NCI-H2196 (cell line): Measurements from ENCODE around the gene EHF.
"Not testable (repeated sequence)": the region's sequence is repeated elsewhere in the genome, so short reads cannot be mapped to it uniquely, and the experiment has no call there.

Experiments
- DNase-seq: peaks from one replicate; lab custom pipeline; 2025; ENCODE audit not compliant: unreplicated experiment; lab: John Stamatoyannopoulos, UW

The EHF gene

DNA sequence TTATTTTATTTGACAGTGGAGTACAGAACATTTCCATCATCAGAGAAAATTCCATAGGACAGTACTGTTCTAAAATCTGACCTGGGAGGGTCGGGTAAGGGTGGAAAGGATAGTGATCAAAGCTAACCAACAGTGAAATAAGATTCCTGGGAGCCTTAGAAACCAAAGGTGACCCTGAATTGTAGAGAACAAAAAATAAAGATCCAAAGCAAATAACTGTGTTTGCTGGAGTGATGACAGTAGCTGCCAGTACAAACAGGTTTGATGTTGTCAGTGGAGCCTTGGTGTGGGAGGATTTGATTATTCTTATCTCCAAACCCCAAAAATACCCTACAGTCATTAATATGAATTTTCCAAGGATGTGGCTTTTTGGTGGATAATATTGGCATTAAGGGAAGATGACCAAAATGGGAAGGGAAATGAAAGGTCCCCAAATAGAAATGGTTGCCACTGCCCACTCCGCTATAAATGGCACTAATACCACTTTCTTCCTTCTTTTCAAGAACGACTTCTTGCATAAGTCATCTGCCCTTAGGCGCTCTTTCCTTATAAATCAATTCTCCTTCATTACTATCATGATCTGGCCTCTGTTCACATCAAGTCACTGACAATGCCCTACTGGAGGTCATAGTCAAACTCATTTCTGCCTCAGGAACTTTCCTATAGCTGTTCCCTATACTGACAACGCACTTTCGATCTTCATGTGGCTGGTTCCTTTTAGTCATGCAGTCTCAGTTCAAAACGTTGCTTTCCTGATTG lies 44.4 kb downstream of the EHF start:
- no peak for DNase-seq

DNA sequence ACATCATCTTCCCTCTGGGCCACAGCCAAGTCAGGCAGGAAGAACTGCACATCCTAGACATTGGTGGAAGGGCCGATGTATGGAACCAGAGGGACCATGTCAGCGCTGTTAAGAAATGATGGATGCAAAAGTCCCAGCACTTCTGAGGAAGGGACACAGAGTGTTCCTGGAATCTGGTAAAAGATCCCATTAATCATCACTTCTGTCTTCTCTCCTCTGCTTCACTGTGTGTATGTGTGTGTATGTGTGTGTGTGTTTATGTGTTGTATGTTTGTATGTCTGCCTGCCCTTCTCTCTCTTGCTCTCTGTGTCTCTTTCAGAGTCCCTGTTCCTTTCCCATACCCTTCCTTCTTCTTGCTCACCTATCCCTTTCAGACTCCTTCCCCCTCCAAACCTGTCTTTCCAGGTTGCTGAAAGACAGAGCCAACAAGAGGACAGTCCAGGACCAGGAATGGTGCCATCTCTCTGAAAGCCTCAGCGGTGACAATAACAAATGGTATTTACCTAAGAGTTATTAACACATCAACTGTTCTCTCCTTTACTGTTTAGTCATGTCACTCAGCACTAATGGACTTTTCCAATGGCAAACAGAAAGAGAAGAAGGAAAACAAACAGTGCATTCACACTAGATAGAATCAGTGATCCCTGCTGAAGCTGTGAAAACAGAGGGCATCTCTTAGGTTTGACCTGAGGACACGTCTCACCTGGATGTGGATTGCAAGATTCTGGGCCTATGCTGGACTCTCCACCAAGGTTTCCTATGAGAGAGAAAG lies 47.1 kb downstream of the EHF start:
- peak; percentile 34 for DNase-seq

DNA sequence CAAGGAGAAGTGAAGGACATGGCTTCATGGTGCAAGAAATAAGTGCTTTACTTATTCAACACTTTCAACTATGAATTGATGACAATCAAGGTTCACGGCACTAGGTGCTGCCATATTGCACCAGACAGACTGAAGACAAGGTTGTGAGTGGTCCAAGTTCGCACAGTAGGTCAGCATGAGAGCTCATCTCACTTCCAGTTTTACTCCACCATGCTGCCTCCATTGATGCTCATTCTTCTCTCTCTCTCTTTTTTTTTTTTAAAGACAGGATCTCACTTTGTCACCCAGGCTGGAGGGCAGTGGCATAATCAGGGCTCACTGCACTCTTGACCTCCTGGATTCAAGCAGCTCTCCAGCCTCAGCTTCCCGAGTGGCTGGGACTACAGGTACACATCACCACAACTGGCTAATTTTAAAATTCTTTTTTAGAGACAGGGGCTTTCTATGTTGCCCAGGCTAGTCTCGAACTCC lies 47.7 kb downstream of the EHF start:
- no peak for DNase-seq

DNA sequence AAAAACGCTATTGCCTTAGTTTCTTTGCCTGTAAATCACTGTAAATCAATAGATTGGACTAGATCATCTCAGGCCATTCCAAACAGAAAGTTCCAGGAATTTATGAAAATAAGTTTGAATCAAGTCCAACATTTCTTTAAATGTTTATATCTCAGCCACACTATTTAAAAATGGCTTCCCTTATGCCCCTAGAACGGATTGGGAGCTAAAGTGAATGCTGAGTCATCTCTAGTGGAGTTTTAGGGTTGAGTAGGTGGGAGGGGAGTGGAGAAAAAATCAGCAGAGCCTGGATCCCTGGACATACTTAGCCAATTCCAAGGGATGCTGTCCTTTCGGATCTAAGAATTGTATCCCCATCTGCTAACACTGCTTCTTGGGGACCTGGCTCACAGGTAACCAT lies 48.6 kb downstream of the EHF start:
- no peak for DNase-seq

DNA sequence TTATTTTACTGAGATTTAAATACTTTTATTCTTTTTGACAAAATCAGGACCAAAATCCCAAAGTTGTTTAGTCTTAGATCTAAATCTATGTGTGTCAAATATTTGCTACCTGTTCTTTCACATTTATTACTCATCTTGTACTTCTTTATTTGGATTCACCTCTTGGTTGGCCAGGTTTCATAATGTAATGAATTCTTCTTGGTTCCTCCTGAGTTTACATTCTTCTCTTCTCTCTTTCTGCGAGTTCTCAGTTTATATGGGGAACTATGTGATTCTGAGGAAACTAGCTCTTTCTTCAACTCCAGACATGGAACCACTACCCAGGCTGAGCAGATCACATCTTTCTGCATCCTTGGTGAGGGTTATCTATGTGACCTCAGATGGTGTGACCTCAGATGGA lies 50.2 kb downstream of the EHF start:
- DNase-seq: no peak

DNA sequence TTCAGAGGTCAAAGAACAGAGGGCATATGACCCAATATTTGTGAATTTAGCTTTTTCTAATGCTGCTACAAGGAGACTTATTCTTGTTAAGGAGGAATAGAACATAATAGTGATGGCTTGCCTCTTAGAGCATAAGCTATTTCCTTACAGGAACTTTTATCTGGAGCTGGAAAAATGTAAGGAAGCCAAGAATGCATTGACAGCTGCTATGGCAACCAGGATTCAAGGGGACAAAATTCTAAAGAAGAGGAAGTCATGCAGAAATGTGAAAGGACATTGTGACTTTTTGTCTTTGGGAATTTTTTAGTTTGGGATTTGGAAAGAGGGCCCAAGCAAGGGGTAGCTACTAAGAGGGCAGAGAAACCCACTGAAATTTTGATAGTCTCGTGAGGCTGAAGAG lies 51.1 kb downstream of the EHF start:
- no peak for DNase-seq

DNA sequence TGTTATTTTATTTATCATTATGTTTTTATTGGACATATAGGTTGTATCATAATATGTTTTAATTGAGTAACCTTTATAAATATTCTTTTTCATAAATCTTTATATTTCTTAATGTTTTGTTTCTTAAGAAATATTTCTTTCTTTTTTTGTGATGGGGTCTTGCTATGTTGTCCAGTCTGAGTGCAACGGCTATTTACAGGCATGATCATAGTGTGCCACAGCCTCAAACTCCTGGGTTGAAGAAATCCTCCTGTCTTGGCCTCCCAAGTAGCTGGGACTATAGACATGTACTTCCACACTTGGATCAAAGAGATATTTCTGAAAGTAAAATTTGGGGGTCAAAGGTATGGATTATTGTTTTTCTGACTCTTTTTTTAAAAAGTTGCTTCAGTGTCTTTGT lies 53.1 kb downstream of the EHF start:
- DNase-seq: no peak

DNA sequence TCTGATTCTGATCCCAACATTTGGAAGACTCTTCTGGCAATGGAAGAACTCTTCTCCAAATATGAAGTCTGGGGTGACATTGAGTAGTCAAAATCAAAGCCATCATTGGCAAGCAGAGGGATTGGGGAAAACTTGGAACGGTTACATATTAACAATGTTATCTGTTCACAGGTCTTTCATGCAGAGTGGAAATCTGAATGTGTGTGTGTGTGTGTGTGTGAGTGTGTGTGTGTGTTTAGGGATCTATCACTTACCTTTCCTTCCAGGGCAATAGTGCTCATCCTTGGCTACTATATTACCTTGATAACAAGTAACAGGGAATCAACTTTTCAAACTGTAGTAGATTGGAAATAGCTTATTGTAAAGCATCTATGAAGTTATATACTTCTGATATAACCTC lies 55.3 kb downstream of the EHF start:
- no peak for DNase-seq

DNA sequence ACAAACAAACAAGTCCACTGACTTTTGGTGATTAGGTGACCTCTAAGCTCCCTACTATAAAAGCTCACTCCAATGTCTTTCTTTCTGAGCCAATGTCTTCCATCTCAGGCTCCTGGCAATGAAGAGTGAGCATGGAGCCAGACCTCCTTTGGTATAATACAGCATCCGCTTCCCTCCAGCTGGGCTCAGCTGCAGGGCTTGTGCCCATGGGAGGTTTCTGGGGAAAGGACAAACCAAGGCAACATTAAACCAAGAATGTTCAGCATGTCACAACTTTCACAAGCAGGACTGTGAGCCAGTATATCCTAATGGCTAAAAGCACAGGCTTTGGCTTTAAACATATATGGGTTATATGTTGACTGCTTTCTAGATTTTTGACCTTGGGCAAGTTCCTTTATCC lies 58.8 kb downstream of the EHF start:
- no peak for DNase-seq

DNA sequence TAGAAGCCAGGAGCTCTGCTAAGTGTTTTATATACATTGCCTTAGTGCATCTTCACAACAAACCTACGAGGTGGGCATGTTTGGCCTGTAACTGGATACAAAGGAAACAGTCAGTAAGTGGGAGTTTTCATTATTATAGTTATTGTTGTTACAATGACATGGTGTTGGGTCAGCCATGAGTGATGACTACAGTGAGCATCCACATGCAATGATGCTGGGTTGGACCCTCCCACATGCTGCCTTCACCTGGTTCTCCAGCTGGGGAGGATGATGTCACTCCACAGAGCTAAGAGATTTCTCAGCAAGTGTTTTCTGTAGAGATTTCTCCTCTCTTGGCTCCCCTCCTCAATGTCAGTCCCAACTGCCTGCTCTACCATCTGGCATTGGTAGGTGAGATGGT lies 59.3 kb downstream of the EHF start:
- no peak for DNase-seq

DNA sequence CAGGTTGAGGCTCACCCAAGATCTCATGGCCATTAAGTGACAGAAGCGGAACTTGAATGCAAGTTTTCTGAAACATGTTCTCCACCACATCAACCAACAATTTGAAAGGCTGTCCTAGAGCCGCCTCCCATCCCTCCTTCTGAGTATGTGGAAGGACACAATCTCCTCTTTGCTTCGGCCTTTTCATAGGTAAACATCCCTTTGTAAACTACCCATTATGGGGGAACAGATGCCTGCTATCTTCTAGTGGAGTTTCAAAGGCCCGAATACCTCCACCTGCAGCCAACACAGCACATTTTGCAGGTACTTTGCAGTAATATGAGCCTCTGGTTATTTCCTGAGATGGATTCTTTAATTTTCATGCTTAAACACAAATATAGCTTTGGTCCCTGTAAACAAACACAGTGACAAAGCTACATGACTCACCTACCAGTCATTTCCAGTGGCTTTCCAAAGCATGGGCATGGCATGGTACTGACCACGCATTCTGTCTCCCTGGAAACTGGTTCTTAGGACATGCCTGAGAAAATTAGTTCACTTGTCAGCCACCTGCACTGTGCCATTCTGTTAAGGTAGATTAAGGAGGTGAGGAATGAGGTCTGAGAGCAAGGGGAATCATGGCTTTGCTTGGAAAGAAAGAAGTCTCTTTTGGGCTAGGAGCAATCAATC lies 60.2 kb downstream of the EHF start:
- peak; percentile 56 for DNase-seq

DNA sequence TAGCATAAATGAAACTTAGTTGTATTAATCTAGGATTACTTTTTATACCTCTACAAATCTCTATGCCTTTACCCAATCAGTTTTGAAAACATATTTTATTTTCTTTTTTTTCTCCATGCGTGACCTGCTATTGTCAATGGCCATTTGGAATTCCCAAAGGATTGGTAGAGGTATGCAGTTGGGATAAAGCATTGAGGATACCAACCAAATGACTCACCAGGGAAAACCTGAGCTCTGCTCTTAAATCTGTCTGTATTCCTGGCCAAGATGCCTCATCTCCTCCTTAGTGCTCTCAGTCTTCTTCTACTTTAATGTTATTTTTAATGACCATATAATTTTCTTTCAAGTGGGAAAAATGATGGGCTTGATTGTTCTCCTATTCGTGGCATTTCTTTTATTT lies 61.9 kb downstream of the EHF start:
- DNase-seq: no peak

DNA sequence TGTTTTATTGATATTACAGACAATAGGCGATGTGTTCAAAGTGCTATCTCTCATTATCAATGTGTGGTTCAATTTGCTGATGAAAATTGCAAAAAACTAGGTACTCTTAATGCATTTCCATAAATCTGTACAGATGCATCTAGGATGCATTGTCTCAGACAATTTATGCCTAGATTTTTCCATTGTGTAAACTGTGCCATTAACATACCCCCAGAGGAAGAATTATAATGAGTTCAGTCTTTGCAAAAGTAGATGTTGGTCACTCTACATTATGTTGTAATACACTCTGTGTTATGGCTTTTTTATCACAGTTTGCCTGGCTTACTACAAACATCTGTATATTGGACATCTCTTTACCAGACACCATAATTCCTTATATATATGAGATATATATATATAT lies 62.5 kb downstream of the EHF start:
- DNase-seq: no peak

DNA sequence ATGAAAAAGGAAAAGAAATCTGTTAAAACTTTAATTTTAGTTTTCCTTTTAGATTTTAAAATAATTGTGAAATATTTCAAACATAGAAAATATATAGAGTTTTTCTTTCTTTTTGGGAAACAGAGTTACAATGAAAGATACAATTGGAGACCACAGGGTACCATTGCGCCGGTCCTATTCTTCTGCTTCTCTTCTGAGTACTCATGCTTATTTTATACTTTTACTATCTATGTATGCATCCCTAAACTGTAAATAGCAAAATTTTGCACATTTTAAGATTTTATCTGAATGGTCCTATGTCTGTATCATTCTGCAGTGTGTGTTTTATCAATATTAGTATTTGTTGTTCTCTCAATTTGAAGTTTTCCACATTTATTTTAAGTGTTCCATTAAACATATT lies 65.0 kb downstream of the EHF start:
- DNase-seq: no peak

DNA sequence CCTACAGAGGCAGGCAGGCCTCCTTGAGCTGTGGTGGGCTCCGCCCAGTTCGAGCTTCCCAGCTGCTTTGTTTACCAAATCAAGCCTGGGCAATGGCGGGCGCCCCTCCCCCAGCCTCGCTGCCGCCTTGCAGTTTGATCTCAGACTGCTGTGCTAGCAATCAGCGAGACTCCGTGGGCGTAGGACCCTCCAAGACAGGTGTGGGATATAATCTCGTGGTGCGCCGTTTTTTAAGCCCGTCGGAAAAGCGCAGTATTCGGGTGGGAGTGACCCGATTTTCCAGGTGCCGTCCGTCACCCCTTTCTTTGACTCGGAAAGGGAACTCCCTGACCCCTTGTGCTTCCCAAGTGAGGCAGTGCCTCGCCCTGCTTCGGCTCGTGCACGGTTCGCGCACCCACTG lies 71.4 kb downstream of the EHF start:
- DNase-seq: not testable (repeated sequence)

DNA sequence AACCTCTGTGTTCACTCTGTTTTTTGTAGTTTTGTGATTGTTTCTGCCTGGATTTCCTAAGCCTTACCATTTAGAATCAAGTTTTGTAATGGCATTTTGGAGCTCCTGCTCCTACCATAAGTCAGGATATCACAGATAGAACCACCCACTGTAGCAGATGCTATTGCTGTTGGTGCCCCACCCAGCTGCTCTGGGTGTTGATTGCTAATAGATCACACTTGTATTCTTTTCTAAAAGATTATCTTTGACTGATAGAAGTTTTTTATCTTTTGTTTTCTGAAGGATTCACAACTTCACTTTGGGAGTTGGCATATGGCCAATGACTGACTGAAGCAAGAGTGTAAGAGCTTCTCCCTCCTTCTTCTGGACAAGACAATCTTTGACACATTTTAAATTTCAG lies 76.0 kb downstream of the EHF start:
- no peak for DNase-seq

DNA sequence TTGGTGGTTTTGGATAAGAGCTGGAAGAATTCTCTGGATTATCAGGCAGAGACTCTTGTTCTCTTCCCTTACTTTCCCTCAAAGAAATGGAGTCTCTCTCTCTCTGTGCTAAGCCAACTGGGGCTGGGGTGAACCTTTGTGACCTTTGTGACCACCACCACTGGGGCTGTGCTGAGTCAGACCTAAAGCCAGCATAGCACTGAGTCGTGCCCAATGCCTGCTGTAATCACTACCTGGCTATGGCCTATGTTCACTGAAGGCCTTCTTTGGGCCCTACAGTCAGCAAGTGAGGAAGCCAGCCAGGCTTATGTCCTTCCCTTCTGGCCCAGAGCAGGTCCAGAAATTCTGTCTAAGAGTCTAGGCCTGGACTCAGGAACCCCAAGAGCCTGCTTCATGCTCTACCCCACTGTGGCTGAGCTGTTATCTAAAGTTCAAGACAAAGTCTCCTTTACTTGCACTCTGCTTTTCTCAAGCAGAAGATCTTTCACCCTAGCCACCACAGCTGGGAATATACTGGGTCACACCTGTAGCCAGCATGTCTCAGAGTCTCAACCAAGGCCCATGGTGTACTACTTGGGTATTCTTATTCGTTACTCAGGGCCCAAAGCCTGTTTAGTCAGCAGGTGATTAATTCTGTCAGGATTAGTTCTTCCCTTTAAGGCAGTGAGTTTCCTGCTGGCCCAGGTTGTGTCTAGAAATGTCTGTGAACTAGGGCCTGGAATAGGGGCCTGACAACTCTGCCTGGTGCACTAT lies 86.0 kb downstream of the EHF start:
- DNase-seq: no peak

DNA sequence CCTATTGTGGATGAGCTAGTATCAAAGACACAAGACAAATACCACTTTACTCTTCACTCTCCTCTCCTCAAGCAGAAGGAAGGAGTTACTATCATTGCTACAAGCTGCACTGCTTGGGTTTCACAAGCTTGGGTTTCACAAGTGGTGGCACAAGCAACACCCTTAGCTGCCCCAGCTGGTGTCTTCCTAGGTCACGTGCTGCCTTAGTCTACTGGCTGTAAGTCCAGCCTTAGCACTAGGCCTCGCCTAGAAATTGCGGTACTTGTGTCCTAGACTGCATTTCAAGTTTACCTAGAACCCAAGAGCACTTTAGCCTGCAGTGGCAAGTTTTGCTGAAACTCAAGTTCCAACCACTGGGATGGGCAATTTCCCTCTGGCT lies 86.6 kb downstream of the EHF start:
- no peak for DNase-seq
